ENCODE results near the gene RYR3. TPM values are rescaled to one million over a fixed set of nuclear protein-coding genes. Genes with fewer than 3 reads are reported as not detected.

The RYR3 gene
- total RNA-seq, 1 donor from 2014 or later = 0.75 TPM

DNA sequence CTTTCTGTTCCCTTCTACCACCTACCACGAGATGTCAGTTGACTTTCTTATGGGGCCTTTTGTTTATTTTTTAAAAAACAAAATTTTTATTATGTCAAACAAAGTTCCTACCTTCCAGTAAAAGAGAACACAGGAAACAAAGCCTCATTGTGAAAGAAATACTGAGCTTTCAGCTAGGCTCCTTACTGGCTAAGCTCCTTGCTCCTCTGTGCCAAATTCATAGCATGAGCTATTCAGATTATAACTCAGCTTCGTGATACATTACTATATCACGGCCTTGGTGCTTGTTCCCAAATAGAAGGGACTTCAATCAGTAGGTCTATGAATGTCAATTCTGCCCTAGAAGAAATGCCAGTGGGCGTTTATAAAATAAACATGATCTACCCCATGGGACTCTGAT is 511.7 kb downstream of the RYR3 start:
- DNase-seq (ENCODE audit: low read depth) = no peak
- TF ChIP-seq, protein P1, sequence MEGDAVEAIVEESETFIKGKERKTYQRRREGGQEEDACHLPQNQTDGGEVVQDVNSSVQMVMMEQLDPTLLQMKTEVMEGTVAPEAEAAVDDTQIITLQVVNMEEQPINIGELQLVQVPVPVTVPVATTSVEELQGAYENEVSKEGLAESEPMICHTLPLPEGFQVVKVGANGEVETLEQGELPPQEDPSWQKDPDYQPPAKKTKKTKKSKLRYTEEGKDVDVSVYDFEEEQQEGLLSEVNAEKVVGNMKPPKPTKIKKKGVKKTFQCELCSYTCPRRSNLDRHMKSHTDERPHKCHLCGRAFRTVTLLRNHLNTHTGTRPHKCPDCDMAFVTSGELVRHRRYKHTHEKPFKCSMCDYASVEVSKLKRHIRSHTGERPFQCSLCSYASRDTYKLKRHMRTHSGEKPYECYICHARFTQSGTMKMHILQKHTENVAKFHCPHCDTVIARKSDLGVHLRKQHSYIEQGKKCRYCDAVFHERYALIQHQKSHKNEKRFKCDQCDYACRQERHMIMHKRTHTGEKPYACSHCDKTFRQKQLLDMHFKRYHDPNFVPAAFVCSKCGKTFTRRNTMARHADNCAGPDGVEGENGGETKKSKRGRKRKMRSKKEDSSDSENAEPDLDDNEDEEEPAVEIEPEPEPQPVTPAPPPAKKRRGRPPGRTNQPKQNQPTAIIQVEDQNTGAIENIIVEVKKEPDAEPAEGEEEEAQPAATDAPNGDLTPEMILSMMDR (conservative IDR thresholded peaks at IDR 0.05; ENCODE audit: low read depth, low read length) = no peak

DNA sequence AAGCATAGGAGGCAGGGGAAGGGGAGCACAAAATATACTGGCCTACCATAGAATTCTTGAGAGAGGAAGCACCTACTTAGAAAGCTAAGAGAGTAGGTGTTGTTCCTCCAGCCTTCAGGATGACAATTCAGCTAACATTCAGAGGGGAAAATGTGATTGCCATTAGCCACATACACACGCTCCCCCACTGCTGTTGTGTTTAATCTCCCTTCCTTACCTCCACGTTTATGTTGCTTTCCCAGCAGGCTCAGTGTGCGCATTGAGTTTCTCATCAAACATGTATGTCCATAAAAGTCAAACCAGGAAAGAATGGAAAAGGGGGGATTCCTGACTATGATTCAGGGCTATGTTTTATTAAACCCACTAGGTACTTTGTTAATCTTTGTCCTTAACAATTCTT is 512.4 kb downstream of the RYR3 start:
- TF ChIP-seq, protein P1 (conservative IDR thresholded peaks at IDR 0.05; ENCODE audit: low read depth, low read length) = no peak
- no peak overlapping the region for H3K4me3 ChIP-seq (ENCODE audit: low read depth, low read length)
- no peak for DNase-seq (ENCODE audit: low read depth)

More for the DNA sequence above, 511.7 kb downstream of the RYR3 start:
- no peak overlapping the region for H3K4me3 ChIP-seq (ENCODE audit: low read depth, low read length)

DNA sequence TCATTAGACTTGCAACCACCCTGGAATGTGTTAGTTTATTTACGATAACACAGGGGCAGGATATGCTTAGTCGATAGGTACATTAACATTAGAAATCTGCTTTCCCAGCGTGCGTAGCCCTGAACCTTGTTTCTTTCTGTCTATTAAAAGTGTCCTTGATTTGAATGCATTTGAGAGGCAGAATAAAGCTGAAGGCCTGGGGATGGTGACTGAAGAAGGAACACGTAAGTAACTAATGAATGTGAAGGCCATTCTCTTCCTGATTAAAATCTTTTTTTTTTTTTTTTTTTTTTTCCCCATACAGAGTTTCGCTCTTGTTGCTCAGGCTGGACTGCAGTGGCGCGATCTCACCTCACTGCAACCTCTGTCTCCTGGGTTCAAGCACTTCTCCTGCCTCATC is 514.7 kb downstream of the RYR3 start:
- TF ChIP-seq, protein P1 (conservative IDR thresholded peaks at IDR 0.05; ENCODE audit: low read depth, low read length) = no peak
- H3K4me3 ChIP-seq (ENCODE audit: low read depth, low read length) = no peak overlapping the region
- DNase-seq (ENCODE audit: low read depth) = no peak

DNA sequence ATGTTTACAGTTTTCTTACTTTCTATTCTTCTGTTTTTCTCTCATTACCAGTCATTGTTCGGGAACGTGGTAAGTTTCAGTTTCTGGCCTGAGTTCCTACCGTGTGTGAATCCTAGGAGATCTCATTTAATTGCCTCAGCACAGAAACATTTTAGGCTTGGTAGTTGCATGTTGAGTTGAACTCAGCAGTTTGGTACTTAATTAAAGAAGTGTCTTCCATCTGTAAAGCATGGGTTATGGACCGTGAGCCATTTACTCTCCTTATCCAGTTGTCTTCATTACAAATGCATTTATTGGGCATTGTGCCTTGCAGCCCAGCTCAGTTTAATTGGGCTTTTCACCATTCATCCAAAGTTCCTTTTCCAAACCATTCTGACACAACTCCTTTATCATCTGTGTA is 515.4 kb downstream of the RYR3 start:
- no peak for DNase-seq (ENCODE audit: low read depth)
- TF ChIP-seq, protein P1 (conservative IDR thresholded peaks at IDR 0.05; ENCODE audit: low read depth, low read length) = no peak

DNA sequence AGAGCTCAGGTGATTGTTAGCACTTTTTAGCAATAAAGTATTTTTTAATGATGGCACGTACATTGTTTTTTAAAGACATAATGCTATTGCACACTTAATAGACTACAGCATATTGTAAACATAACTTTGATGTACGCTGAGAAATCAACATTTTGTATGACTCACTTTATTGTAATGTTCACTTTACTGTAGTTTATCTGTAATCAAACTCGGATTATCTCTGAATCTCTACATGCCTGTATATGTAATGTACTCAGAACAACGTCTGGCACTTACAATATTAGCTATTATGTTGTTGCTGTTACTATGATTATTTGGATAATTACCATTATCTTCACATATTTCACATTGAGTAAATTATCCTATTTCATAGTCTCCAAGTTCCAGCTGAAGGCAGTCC is 519.6 kb downstream of the RYR3 start:
- DNase-seq (ENCODE audit: low read depth) = no peak
- no peak overlapping the region for H3K4me3 ChIP-seq (ENCODE audit: low read depth, low read length)
- TF ChIP-seq, protein P1 (conservative IDR thresholded peaks at IDR 0.05; ENCODE audit: low read depth, low read length) = no peak

More for the DNA sequence above, 515.4 kb downstream of the RYR3 start:
- no peak overlapping the region for H3K4me3 ChIP-seq (ENCODE audit: low read depth, low read length)

DNA sequence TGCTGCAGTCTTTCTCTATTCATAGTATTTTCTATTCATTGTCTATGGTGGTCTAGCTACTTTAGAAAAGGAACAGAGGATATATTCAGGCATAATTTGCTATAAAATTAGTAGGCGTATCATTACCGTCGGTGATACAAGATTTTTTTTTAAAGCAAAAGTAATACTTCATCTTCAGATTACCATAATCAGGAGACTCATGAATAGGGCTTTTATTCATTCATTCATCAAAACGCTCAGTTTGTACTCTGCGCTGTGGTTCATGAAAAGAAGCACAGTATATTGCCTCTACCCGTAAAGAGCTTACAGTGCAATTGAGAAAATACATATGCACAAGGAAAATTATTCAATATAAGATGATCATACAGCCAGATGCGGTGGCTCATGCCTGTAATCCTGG is 520.9 kb downstream of the RYR3 start:
- TF ChIP-seq, protein P1 (conservative IDR thresholded peaks at IDR 0.05; ENCODE audit: low read depth, low read length) = no peak
- no peak for DNase-seq (ENCODE audit: low read depth)
- H3K4me3 ChIP-seq (ENCODE audit: low read depth, low read length) = no peak overlapping the region

DNA sequence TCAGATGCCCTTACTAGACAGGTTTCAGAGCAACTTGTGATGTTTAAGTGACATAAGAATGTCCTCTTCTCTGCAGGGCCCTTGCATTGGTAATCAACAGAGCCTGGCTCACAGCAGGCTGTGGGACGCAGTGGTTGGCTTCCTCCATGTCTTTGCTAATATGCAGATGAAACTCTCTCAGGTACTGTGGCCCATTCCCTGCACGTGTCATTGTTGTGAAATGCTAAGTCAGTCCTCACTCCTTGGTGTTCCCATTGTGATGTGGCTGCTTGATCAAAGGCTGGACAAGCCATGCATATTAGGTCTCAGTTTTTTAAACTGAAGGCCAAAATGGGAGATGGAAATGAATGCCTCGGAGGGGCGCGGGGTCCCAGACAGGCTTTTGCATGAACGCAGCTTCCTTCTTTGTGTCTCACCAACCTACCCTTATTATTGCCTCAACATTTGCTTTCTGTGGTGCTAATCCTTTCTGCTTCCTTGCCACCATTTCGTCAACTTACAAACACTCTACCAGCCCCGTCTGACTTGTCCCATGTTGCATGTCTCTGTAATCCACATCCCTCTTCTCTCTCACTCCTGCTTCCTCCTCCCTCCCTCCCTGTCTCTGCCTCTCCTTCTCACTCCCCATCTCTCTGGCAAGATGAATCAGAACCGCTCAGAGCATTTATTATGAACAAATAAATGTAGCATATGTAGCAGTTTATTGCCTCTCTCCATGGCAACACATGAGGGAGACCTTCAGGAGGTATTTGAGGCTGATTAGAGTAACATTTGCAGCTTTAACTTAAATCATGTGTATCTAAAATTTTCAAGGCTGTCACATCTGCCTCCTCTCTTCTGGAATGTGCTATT is 524.4 kb downstream of the RYR3 start:
- no peak overlapping the region for H3K4me3 ChIP-seq (ENCODE audit: low read depth, low read length)
- TF ChIP-seq, protein P1 (conservative IDR thresholded peaks at IDR 0.05; ENCODE audit: low read depth, low read length) = no peak
- DNase-seq (ENCODE audit: low read depth) = no peak

Data from epithelial cell of proximal tubule (primary cell).